Left lung (tissue), 10 donors: ENCODE measurements around the gene DCAF11. TPM values are rescaled to one million over a fixed set of nuclear protein-coding genes. Genes with fewer than 3 reads are reported as not detected.
A peak's percentile ranks its signal among the peaks of the same experiment; 100 is the strongest.

Source experiments
- ATAC-seq: fragments of 200-7000 bp; cut with Tn5 transposase; one replicate; pipeline ENCODE4 v1.9.1; 2020; ENCODE audit warnings: moderate library complexity
- DNase-seq, 4 donors: peaks; one replicate each; pipeline ENCODE4 v3.0.0-alpha.2; 2013 to 2020
- H3K27ac ChIP-seq, 2 donors: fragments of 200-600 bp; sonication (generic) in 1 of 2; one replicate each; pipeline versions ENCODE4 v1.5.0 to v1.8.0; 2020 to 2021
- H3K27me3 ChIP-seq, 2 donors: fragments of 200-600 bp; sonication (generic) in 1 of 2; one replicate each; pipeline versions ENCODE4 v1.5.0 to v1.8.0; 2020 to 2021
- H3K36me3 ChIP-seq, 2 donors: fragments of 200-600 bp; sonication (generic) in 1 of 2; one replicate each; pipeline versions ENCODE4 v1.5.0 to v1.8.0; 2020 to 2021
- H3K4me1 ChIP-seq, 2 donors: fragments of 200-600 bp; one replicate each; pipeline ENCODE4 v1.8.0; 2021
- H3K4me3 ChIP-seq, 2 donors: fragments of 200-600 bp; sonication (generic) in 1 of 2; one replicate each; pipeline versions ENCODE4 v1.5.0 to v1.8.0; 2020 to 2021; ENCODE audit warnings: mild to moderate bottlenecking in 1 of 2
- H3K9me3 ChIP-seq, 2 donors: fragments of 200-600 bp; sonication (generic) in 1 of 2; one replicate each; pipeline versions ENCODE4 v1.5.0 to v1.8.0; 2020 to 2021
- intact Hi-C, 2 donors: fragments of 100-400 bp; cut with DNase I; formaldehyde crosslinking; loops; one replicate each; pipeline versions ENCODE4 v1.11.2 to v1.14.2; 2022
- polyA plus RNA-seq, 6 donors: library from polyadenylated mRNA; unstranded; fragments of 120-200 nt; gene quantifications; one replicate each; pipeline ENCODE4 v1.2.1, GENCODE V29; 2013; ENCODE audit not compliant: insufficient read length in 6 of 6
- total RNA-seq, 2 donors: library from RNA; stranded (reverse); fragmentation: NEBNext Ultra II Directional; extraction: Animal tissue kit (Norgen Biotek cat#: 25700); gene quantifications; one replicate each; pipeline ENCODE4 v1.2.1, GENCODE V29; 2021
- TF ChIP-seq, protein P1 (sequence below), 2 donors: fragments of 200-600 bp; sonication (generic) in 1 of 2; IDR thresholded peaks; one replicate each; pipeline versions ENCODE4 v1.5.0 to v1.8.0; 2021; ENCODE audit warnings: antibody characterized with exemption in 2 of 2
- donor health status: DM: no; HTN: yes; CAD: no.
- donor health status: DM: no; HTN: no; CAD: no.

DCAF11 gene
- total and polyA plus RNA-seq, 8 donors: 56.4 to 76.3 (median 65.1) TPM

- no peak overlapping the region for H3K27ac ChIP-seq
These were observed 42.8 kb downstream of the DCAF11 start for GRCh38 chr14:24157331-24157730.

DNA sequence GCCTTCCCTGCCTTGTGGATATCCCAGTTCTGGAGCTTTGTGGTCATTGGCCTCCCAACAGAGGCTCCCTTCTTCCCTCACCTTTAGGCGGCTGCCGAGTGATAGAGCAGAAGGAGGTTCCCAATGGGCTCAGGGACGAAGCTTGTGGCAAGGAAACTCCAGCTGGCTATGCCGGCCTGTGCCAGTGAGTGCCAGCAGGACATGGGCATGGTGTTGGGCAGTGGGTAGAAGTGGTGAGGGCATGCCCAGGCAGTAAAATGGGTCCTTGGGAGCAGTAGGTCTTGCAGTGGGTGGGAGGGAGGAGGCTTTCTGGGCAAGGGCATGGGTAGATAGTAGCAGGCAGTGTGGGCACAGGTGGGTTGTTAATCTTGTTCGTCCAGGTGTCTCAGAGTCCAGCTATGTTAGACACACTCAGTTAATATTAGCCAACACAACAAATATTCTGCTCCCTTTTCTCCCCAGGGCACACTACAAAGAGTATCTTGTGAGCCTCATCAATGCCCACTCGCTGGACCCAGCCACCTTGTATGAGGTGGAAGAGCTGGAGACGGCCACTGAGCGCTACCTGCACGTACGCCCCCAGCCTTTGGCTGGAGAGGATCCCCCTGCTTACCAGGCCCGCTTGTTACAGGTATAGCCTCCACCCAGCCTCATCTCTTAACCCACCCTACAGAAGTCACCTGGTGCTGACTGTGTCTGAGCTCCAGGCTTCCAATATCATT, 45.4 kb downstream of the DCAF11 start:
- DNase-seq (peak in 1 of 4 donors; percentile 59), ATAC-seq (no peak)
- no peak overlapping the region for H3K4me3 ChIP-seq
- no peaks in the 10 kb centered on the region for H3K27me3 ChIP-seq
- peaks cover 14 to 40% of the 10 kb centered on the region in 2 donors for H3K4me1 ChIP-seq
- TF ChIP-seq, protein P1, sequence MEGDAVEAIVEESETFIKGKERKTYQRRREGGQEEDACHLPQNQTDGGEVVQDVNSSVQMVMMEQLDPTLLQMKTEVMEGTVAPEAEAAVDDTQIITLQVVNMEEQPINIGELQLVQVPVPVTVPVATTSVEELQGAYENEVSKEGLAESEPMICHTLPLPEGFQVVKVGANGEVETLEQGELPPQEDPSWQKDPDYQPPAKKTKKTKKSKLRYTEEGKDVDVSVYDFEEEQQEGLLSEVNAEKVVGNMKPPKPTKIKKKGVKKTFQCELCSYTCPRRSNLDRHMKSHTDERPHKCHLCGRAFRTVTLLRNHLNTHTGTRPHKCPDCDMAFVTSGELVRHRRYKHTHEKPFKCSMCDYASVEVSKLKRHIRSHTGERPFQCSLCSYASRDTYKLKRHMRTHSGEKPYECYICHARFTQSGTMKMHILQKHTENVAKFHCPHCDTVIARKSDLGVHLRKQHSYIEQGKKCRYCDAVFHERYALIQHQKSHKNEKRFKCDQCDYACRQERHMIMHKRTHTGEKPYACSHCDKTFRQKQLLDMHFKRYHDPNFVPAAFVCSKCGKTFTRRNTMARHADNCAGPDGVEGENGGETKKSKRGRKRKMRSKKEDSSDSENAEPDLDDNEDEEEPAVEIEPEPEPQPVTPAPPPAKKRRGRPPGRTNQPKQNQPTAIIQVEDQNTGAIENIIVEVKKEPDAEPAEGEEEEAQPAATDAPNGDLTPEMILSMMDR (IDR thresholded peaks at IDR 0.05): no peak
- peak overlapping the region in 1 of 2 donors; percentile 96 for H3K27ac ChIP-seq
- H3K36me3 ChIP-seq: peaks cover 0 to 86% of the 10 kb centered on the region in 2 donors
- intact Hi-C loops: no loop called here
- H3K9me3 ChIP-seq: no peaks in the 10 kb centered on the region

More at GRCh38 chr14:24157331-24157730, 42.8 kb downstream of the DCAF11 start:
- DNase-seq (peak in 1 of 4 donors; percentile 51), ATAC-seq (no peak)
- Histone ChIP-seq H3K27me3 (no peaks in the 10 kb centered on the region), H3K36me3 (peaks cover 0 to 86% of the 10 kb centered on the region in 2 donors), H3K9me3 (no peaks in the 10 kb centered on the region), H3K4me3 (no peak overlapping the region), H3K4me1 (peaks cover 6 to 15% of the 10 kb centered on the region in 2 donors)
- TF ChIP-seq, protein P1 (IDR thresholded peaks at IDR 0.05): no peak
- intact Hi-C loops: no loop called here

DNA sequence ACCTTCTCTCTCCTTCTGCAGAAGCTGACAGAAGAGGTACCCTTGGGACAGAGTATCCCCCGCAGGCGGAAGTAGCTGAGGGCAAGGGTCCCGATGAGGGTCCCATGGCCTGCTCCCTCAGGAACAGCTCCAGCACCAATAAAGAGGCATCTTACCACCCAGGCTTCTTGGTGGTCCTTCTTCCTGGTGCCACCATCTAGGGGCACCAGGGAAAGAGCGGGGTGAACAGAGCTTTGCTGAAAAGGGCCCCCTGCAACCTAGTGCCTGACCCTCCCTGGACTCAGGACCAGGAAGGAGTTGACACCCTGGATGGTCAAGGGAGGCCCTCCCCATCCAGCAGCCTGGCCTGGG, 45.9 kb downstream of the DCAF11 start:
- ATAC-seq: no peak
- peaks cover 14 to 45% of the 10 kb centered on the region in 2 donors for H3K4me1 ChIP-seq
- intact Hi-C loops: no loop called here
- no peaks in the 10 kb centered on the region for H3K27me3 ChIP-seq
- no peak overlapping the region for H3K4me3 ChIP-seq
- TF ChIP-seq, protein P1 (IDR thresholded peaks at IDR 0.05): no peak
- no peaks in the 10 kb centered on the region for H3K9me3 ChIP-seq
- peaks cover 0 to 86% of the 10 kb centered on the region in 2 donors for H3K36me3 ChIP-seq
- peak overlapping the region; percentile 93 to 96 for H3K27ac ChIP-seq
- no peak for DNase-seq

DNA sequence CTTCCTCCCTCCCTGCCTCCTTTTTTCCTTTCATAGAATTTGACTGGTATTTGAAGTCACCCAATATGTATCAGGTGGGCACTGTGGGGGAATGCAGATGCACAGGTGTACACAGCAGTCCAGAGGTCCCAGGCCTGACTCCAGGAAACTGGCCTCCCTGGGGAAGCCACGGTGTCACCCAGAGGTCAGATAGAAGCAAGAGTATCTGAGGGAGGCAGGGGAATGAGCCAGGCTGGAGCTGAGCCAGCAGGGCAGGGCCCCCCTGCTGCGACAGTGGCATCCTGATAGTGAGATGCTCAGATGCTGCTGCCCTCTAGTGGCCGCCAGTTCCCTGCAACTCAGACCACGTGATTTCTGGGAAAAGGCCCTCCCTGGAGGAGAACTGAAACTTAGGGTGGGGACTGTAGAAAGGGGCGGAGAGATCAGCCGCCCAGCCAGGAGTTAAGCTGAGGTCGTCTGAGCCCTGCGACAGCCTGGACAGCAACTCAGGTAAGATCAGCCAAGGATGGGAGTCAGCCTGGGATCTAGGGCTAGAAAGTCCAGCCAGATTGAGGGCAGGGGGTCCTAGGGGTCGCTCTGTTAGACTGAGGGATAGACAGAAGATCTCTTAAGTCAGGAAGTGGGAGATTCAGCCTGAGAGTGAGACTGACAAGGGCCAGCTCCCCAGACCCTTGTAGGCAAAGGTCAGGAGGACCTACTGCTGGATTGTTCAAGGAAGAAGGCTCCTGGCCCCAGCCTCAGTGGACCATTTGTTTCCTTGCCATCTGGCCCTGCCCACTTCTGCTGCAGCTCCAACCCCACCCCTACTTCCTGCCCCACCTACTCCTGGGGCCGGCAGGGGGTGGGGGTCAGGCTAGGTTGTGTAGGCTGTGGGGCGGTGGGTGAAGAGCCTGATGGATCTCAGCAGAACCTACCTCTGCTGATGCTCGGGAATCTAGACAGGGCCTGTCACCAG, 46.5 kb downstream of the DCAF11 start, which contains the start of gene IRF9:
IRF9 (plus strand) TSS at position 416 of the 955 bp plus-strand sequence. CDS start 880 bp downstream, outside the sequence.
- TF ChIP-seq, protein P1 (IDR thresholded peaks at IDR 0.05): peak; percentile 94 to 96
- H3K27me3 ChIP-seq: no peaks in the 10 kb centered on the region
- peak; percentile 96 for ATAC-seq
- peak within 1 kb of the TSS; percentile 93 to 96 for H3K27ac ChIP-seq
- H3K36me3 ChIP-seq: peaks cover 0 to 86% of the 10 kb centered on the region in 2 donors
- H3K4me3 ChIP-seq: peak within 1 kb of the TSS; percentile 80 to 87
- H3K9me3 ChIP-seq: no peaks in the 10 kb centered on the region
- H3K4me1 ChIP-seq: peaks cover 14 to 51% of the 10 kb centered on the region in 2 donors
- DNase-seq: peak; percentile 91 to 95 (median 94)
- intact Hi-C loops: no loop called here
